GM12878 (cell line): Measurements from ENCODE around the gene CHRNE. TPM values are rescaled to one million over a fixed set of nuclear protein-coding genes. Genes with fewer than 3 reads are reported as not detected.

Experiments used
- BMI1 ChIP-seq: fragments of 450-650 bp; IDR thresholded peaks from 2 replicates; pipeline ENCODE4 v1.6.1; 2016; ENCODE audit warnings: mild to moderate bottlenecking, moderate library complexity, borderline replicate concordance
- CEBPZ ChIP-seq: fragments of 150-350 bp; IDR thresholded peaks from 2 replicates; pipeline ENCODE4 v1.6.1; 2016; ENCODE audit warnings: low read depth, low read length
- CHD2 ChIP-seq: IDR thresholded peaks from 2 replicates; pipeline ENCODE4 v1.6.1; 2011; ENCODE audit warnings: low read depth, low read length, improper control_type of control experiment, borderline replicate concordance
- ETV6 ChIP-seq, 2 experiments: fragments of 450-650 bp in 1 of 2; IDR thresholded peaks in 1 of 2; conservative IDR thresholded peaks in 1 of 2; 2 replicates each; pipeline ENCODE4 v1.6.1; 2014; ENCODE audit warnings: antibody characterized with exemption in 1 of 2, borderline replicate concordance in 1 of 2, low read depth in 1 of 2, mild to moderate bottlenecking in 1 of 2, moderate library complexity in 1 of 2
- HSF1 ChIP-seq: fragments of 150-350 bp; IDR thresholded peaks from 2 replicates; pipeline ENCODE4 v1.6.1; 2014; ENCODE audit warnings: mild to moderate bottlenecking, low read depth, low read length
- IKZF1 ChIP-seq: fragments of 450-650 bp; conservative IDR thresholded peaks from 2 replicates; pipeline ENCODE4 v1.6.1; 2017; ENCODE audit warnings: antibody characterized with exemption, mild to moderate bottlenecking
- IKZF2 ChIP-seq, 2 experiments: fragments of 450-650 bp; IDR thresholded peaks; 2 replicates each; pipeline ENCODE4 v1.6.1; 2017; ENCODE audit warnings: mild to moderate bottlenecking in 2 of 2, moderate library complexity in 2 of 2
- JUNB ChIP-seq: IDR thresholded peaks from 2 replicates; pipeline ENCODE4 v1.6.1; 2016; ENCODE audit warnings: antibody characterized with exemption, mild to moderate bottlenecking
- JUND ChIP-seq: IDR thresholded peaks from 2 replicates; pipeline ENCODE4 v1.6.1; 2012; ENCODE audit warnings: low read depth, mild to moderate bottlenecking, low read length, improper control_type of control experiment, moderate library complexity
- KDM1A ChIP-seq: fragments of 200-600 bp; sonication (generic); IDR thresholded peaks from 2 replicates; pipeline ENCODE4 v1.6.1; 2016; ENCODE audit warnings: borderline replicate concordance
- SKIL ChIP-seq: fragments of 450-650 bp; IDR thresholded peaks from 2 replicates; pipeline ENCODE4 v1.6.1; 2017; ENCODE audit warnings: mild to moderate bottlenecking, low read depth, inconsistent platforms; ENCODE audit not compliant: poor library complexity, severe bottlenecking
- TBL1XR1 ChIP-seq: IDR thresholded peaks from 2 replicates; pipeline ENCODE4 v1.6.1; 2012; ENCODE audit warnings: low read depth, low read length, improper control_type of control experiment
- TCF7 ChIP-seq: IDR thresholded peaks from 2 replicates; pipeline ENCODE4 v1.6.1; 2014; ENCODE audit warnings: antibody characterized with exemption, borderline replicate concordance
- ZNF384 ChIP-seq: IDR thresholded peaks from 2 replicates; pipeline ENCODE4 v1.6.1; 2012; ENCODE audit warnings: low read depth, mild to moderate bottlenecking, low read length, improper control_type of control experiment, borderline replicate concordance
- ZNF687 ChIP-seq: fragments of 450-650 bp; IDR thresholded peaks from 2 replicates; pipeline ENCODE4 v1.6.1; 2017; ENCODE audit warnings: mild to moderate bottlenecking, moderate library complexity
- polyA plus RNA-seq, 11 experiments: library from polyadenylated mRNA; depleted of rRNA in 4 of 11; unstranded in 6 of 11; stranded (reverse) in 5 of 11; fragments of >200 nt; fragmentation: Nextera tagmentation in 4 of 11; fragmentation: Illumina TruSeq in 1 of 11; extraction: Ambion mirVana in 4 of 11; extraction: Trizol in 1 of 11; gene quantifications; 1 replicate in 1 of 11; 2 replicates in 10 of 11; pipeline versions ENCODE4 v1.2.1 to v1.2.3, GENCODE V29; 2011 to 2016; ENCODE audit warnings: inconsistent platforms in 2 of 11, missing spikeins in 2 of 11, low read depth in 1 of 11
- total RNA-seq, 4 experiments: library from RNA; depleted of rRNA in 3 of 4; stranded (reverse); fragments of >200 nt in 3 of 4; fragmentation: Illumina TruSeq in 1 of 4; extraction: Trizol in 1 of 4; gene quantifications; 2 replicates each; pipeline versions ENCODE4 v1.2.1 to v1.2.3, GENCODE V29; 2013 to 2021

The CHRNE gene
- total and polyA plus RNA-seq, 10 of the 15 experiments (the other 5 are each of a cell fraction or from before 2014, with no cell fraction given) = 0.05 to 0.11 (median 0.08) TPM; not detected in 6

GRCh38 chr17:4945176-4945943 is 42.5 kb upstream of the CHRNE start (continued):
- TF ChIP-seq TCF7 (peak; percentile 54; the same call in 1 of the 2 replicates), SKIL (peak; percentile 22), CHD2 (0 out of 2 replicates have a peak, but pooled peaks have one; percentile 42), ZNF384 (no peak), CEBPZ (no peak), BMI1 (peak; percentile 56; the same call in 1 of the 2 replicates), JUND (peak; percentile 90), HSF1 (no peak), ETV6 (conservative IDR thresholded peaks at IDR 0.05 in 1 of 2, IDR thresholded peaks at IDR 0.05 in 1 of 2; ENCODE audit: borderline replicate concordance in 1 of 2, low read depth in 1 of 2) (peak in 1 of 2 experiments; percentile 53; a peak in 2 of 4 replicates), KDM1A (no peak), IKZF2 (IDR thresholded peaks at IDR 0.05) (peak; percentile 80 to 91), TBL1XR1 (0 out of 2 replicates have a peak, but pooled peaks have one; percentile 25), JUNB (peak; percentile 92), IKZF1 (peak; percentile 90), ZNF687 (peak; percentile 40)
